GM19395 (cell line): Measurements from ENCODE around the gene KCNK5.
A peak's percentile ranks its signal among the peaks of the same experiment; 100 is the strongest.

ENCODE experiments used
- ATAC-seq: cut with Tn5 transposase; IDR thresholded peaks from one replicate; pipeline ENCODE4 v1.9.1; 2021; ENCODE audit warnings: mild to moderate bottlenecking, moderate library complexity; ENCODE audit not compliant: unreplicated experiment

KCNK5 gene, protein sequence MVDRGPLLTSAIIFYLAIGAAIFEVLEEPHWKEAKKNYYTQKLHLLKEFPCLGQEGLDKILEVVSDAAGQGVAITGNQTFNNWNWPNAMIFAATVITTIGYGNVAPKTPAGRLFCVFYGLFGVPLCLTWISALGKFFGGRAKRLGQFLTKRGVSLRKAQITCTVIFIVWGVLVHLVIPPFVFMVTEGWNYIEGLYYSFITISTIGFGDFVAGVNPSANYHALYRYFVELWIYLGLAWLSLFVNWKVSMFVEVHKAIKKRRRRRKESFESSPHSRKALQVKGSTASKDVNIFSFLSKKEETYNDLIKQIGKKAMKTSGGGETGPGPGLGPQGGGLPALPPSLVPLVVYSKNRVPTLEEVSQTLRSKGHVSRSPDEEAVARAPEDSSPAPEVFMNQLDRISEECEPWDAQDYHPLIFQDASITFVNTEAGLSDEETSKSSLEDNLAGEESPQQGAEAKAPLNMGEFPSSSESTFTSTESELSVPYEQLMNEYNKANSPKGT

DNA sequence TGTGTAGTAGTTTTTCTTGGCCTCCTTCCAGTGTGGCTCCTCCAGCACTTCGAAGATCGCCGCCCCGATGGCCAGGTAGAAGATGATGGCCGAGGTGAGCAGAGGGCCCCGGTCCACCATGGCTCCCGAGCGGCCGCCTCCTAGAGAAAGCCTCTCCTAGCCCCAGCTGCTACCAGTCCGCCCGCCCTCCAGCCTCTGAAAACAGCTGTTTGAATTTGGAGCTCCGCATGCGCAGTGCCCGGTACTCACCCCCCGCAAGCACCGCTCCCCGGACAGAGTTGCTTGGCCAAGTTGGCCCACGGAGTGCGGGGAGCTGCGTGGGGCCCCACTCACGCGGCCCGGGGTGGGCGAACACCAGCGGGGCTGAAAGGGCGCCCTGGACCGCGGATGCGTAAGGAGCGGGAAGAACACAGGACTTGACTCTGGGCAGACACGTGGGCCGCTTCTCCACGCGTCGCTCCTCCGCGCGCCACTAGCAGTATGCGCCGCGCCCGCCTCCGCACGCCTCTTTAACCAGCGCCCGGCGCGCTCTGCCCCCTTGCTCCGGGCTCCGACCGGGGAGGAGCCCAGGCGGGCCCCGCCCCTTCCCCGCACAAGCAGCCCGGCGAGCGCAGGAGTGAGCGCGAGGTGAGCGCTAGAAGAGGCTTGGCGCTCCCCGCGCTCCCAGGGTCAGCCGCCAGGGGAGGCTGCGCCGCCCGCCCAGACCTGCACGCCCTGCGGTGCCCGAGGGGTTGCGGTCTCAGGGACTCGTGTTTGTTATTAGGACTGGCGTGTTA, at the start of gene KCNK5:
KCNK5 (minus strand) TSS at position 484 of the 776 bp plus-strand sequence; CDS start at position 120, 364 bp downstream.
- peak; percentile 72 for ATAC-seq

DNA sequence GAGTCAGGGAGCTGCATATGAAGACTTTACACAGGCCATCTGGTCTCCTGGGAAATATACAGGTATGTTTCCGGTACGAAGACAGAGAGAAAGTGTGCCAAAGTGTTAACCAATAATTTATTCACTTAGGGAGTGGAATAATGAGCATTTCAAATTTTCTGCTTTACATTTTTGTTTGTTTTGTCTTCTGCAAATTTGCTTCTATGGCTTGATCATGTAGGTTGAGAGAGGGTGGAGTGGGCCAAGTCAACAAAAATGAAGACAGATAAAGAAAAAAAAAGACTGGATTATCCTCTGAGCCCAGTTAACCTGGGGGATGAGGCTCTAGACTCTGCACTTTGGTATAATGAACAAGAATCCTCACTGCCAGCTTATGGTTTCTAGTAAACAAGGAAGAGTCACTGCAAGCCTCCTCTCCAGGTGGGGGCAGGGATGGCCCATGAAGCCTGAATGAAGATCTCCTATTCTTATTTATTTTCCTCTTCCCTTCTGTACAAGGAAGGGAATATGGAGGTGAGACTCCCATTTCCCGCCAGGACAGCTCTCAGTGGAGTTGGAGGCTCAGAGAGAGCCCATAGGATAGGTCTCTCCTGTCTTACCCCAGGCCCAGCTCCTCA, 47.2 kb upstream of the KCNK5 start:
- no peak for ATAC-seq

DNA sequence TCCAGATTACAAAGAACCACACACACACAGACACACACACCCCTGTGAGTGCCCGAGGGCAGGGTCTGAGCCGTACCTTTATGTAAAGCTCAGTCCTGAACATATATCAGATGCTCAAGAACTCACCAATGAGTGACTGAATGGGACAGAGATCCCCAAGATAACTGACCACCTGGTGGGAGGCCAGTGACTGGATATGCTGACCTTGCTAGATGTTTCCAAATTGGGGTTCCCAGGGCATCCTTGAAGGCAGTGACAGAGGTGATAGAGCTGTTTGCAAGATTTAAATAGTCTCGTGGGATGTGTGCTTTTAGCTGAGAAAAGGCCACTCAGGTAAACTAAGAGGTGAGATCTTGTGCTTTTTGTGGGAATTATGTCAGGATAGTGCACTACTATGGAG, 45.6 kb upstream of the KCNK5 start:
- ATAC-seq = no peak

DNA sequence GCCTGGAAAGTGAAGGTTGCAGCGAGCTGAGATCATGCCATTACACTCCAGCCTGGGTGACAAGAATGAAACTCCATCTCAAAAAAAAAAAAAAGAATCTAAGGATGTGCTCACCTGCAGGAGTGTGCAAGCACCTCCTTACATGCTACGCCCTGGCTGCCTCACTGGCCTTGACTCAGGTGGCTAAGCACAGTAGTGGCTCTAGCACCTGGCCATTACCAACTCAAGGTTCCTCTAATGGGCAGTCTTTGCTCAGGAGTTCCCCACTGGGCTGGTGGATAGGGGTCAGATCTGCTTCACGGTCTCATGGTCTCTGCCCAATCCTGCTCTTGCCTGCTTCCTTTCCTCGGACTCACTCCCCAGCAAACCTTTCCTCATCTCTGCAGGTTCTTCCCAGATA, 45.2 kb upstream of the KCNK5 start:
- no peak for ATAC-seq

DNA sequence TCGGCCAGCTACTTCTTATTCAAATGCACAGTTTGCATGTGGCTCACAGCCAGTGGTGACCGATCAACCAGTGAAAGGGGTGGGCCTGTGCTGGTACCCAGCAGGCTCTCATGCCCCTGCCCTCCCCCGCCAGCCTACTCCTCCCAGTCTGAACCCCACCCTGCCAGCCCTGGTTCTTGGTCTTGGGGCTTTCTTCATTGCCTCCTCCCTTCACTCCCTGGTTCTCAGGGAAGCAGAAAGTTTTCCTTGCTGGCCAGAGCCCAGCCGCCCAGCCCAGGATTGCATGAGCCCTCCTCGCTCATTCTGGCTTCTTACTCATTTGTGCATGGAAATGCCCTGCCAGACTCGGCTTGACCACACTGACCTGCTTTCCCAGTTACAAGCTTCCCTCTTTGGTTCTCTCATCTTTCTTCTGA, 44.1 kb upstream of the KCNK5 start:
- ATAC-seq = no peak

DNA sequence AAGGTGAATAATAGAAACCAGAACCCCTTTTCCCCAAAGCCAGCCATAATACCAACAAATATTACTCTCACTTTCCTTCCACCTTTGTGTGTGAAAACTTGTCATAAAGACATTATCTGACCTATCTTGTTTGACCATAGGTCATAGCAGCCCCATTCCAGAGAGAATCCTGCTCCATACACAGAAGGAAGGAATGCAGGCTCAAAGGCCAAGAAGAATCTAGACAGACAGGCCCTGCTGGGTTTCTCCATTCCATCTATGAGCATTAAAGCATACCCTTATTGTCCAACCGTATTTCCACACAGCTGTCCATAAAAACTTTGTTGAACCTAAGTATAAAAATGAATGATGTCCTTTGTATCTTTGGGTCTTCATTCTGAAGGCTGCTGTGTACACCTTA, 40.7 kb upstream of the KCNK5 start:
- ATAC-seq = no peak

DNA sequence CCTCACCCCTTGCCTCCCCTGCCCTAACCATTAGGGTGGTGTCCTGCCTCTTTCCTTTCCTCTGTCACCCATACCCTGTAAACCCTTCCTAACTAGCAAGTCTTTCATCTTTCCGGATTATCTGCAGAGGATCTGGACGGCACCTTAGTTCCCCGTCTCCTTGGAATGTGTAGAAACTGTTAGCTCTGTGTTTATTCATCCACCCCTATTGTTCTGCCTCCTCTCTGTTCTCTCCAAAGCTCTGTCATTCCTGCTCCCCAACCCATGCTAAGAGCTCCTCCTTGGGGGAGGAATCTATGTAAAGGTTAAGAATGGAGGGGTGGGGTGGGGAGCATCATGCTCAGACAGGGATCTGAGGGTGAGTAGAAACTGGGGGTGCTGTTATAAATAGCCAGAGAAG, 39.4 kb upstream of the KCNK5 start:
- ATAC-seq = no peak

DNA sequence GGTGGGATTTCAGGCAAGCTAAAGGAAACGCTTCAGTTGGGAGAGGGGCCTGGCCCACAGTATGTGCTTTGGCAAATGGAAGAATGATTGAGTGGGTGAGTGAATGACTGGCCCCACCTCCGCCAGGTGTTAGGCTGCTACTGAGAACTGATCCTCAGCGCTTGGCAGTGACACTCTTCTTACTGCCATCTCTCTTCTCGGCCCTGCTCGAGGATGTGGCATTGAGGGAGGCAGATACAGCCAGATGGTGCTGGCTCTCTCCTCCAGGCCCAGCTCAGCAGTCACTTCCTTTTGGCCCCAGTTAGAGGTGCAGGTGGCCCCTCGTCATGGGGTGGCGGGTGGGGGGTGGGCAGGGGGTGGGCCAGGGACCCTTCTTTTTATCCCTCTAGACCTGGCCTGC, 38.9 kb upstream of the KCNK5 start:
- no peak for ATAC-seq

DNA sequence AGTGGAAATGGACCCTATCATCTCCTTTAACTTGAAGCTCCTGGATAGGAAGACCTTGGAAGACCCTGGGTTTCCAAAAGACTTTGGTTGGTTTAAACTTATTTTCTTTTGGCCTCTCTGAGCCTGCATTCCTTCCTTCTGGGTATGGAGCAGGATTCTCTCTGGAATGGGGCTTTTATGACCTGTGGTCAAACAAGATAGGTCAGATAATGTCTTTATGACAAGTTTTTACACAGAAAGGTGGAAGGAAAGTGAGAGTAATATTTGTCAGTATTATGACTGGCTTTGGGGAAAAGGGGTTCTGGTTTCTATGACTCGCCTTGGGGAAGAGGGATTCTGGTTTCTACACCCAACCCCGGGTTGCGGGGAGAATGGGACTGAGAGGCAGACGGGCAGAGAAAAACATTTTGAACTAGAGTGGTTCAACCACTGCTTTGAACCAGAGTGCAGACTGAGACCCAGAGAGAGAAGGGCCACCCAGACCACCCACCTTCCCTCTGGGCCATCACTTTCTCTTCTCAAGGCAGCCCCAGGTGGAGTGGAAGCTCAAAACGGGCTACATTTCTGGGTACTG, 37.6 kb upstream of the KCNK5 start:
- no peak for ATAC-seq

DNA sequence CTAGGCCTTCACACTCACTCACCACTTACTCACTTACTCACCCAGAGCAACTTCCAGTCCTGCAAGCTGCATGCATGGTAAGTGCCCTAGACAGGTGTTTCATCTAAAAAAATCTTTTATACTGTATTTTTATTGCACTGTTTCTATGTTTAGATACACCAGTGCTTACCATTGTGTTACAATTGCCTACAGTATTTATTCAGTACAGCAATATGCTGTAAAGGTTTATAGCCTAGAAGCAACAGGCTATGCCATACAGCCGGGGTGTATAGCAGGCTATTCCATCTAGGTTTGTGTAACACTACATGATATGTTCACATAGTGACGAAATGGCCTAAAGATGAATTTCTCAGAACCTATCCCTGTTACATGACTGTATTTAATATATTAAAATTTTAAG, 37.1 kb upstream of the KCNK5 start:
- no peak for ATAC-seq

DNA sequence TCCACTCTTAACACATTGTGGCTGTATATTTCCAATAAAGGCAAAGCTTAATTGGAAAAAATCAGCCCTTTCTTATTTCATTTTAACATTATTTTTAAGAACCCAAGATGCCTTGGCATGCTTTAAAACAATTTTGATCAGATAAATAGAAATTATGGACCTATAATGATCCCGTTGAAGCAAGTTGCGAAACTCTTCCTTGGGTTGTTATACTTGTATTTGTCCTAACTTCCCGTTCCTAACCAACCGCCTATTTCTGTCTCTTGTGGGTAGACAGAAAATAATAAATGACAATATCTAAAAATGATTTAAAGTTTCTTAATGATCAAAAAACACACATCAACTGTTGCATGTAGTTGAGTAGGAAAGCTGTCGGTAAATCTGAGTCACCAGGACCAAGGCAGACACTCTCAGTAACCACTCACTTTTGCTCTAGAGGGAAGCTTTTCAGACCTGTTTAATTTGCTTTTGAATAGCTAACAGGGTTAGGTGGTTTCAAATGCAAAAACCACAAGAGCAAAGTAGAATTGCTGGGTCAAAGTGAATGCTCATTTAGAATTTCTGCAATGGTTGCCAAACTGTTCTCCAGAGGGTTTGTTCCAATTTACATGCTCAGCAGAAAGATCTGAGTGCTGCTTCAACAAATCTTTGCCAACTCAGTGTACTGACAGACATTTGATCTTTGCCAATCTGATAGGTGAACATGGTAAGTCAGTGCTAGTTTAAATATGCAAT, 34.2 kb upstream of the KCNK5 start:
- no peak for ATAC-seq

DNA sequence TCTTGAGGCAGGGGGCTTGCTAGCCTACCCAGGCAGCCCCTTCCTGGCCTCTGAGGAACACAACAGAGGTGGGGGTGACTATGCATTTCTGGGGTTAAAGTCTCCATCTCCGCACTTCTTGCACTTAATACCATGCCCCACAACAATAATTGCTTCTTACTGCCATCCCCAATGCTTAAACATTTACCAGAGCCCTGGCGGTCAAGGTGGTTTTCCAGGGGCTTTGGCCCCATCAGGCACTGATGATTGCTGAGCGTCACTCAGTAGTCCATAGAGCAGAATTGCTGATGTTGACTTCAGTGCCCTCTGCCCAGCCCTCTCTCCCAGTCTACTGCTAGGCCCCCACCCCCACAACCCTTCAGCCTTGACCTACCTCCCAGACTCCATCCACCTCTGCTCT, 32.5 kb upstream of the KCNK5 start:
- no peak for ATAC-seq

DNA sequence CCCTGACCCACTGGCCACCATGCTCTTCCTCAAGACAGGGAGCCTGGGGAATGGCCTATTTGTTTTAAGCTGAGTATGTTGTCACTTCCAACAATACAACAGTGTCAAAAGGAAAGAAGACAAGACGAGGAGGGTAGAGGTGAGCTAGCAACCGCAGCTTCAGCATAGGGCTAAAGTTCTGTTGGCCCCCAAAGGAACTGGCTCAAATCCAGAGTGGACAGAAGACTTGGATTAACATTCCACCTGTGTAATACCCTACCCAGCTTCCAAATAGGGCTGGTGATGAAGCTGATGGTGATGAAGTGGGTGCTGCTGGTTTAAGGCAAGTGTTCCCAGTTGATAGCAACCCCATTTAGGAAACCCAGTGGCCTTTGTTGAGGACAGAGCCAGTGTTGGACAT, 31.7 kb upstream of the KCNK5 start:
- no peak for ATAC-seq

DNA sequence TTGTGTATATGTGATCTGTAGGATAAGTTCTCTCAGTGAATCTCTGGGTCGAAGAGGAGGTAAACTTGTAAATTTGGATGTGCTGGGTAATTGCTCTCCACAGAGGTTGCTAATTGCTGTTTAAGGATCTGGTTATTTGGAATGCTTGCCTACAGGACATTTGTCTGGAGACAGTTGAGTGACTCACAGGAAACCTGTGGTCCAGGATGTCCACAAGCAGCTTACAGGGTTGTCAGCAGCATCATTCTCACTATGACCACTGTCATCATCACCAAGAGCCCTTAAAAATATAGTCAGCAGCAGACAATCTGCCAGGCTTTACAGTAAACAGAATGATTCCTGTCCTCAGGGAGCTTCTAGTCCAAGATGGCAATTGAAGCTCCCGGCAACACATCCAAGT, 31.2 kb upstream of the KCNK5 start:
- ATAC-seq = no peak

DNA sequence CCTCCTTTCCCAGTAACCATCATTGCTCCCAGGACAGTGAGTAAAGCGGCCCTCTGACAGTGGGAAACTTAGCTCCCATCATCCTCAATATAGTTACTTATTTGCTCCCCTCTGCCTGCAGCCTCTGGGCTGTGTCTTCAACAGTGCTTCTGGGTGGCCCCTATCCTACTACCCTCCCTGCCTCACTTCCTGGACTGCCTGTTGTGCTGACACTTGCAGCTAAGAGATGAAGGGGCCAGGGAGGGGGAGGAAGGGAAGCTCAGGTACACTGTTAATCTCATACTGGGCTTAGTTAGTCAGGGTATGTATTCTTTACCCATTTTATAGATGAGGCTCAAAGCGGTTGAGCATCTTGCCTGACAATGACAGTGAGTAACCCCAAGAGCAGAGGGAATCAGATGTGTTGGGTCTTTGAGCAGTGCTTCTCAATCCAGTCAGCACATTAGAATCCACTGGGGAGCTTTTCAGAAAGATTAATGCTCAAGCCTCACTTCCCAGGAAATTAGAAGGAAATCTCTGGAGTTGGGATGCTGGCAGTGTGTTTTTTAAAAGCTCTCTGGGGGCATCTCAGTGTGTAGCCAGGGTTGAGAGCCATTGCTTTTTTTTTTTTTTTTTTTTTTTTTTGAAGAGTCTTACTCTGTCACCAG, 27.1 kb upstream of the KCNK5 start:
- no peak for ATAC-seq

DNA sequence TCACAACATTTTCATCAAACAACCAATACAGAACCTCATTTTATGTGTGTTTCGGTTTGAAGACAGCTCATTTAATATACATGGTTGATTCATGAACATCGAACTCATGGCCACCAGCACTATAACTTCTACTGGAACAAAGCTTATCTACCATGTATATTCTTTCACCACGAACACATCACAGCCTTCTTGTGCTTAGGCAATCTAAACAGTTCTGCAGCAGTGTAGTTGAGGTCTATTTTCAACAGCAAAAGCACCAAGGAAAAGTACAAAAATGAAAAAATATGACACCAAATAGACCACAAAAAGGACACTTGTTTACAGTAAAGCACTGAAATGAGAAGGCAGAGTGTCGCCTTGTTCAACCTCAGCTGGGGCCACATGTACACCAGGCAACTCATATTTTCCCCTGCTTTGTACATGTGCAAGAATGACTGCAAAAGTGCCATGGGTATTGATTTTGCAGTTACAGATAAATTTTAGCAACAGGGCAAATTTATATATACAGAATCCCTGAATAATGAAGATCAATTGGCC, 25.8 kb upstream of the KCNK5 start:
- no peak for ATAC-seq

DNA sequence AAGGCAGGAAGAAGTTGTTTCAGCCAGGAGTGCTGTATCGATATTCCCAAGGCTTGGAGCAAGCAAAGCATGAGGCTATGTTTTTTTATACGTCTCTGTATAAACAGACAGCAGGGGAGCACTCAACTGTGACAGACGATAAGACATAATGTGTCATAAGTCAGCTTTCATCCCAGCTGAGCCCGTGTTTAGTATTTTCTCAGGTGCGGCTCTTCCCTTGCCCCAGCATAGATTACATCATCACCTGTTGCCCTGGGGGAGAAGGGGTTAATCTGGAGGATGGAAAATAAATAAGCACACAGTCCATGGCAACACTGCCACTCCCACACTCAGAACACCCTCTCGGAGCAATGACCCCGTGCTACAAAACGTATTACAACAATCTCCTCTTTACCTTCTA, 22.1 kb upstream of the KCNK5 start:
- ATAC-seq = no peak

DNA sequence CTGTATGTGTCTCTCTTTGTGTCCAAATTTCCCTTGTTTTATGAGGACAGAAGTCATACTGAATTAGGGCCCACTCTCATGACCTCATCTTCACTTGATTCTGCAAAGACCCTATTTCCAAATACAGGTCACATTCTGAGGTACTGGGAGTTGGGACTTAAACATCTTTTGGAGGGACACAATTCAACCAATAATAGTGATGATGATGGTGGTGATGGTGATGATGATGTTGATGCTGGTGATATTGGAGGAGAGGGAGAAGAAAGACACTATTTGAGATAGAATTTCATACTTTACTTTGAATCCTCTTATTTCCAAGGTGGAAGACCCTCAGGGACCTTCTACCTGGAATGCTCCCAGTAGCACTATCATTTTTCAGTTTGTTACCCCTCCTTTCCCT, 21.2 kb upstream of the KCNK5 start:
- ATAC-seq = no peak

DNA sequence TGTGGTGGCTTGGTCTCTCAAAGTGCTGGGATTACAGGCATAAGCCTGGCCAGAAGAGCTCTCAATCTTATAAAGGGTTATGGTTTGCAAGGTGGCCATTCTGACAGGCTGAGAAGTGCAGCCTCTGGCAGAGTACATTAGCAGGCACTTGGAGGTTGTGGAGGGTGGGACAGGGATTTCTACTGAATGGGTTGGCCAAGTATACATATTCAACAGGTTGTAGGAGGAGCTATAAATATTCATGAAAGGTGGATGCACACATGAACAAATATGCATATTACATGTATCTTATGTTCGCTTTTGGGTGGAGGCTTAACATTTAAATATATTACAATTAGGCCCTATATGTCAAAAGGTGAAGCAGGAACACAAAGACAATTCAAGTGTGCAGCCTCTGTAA, 20.0 kb upstream of the KCNK5 start:
- no peak for ATAC-seq

DNA sequence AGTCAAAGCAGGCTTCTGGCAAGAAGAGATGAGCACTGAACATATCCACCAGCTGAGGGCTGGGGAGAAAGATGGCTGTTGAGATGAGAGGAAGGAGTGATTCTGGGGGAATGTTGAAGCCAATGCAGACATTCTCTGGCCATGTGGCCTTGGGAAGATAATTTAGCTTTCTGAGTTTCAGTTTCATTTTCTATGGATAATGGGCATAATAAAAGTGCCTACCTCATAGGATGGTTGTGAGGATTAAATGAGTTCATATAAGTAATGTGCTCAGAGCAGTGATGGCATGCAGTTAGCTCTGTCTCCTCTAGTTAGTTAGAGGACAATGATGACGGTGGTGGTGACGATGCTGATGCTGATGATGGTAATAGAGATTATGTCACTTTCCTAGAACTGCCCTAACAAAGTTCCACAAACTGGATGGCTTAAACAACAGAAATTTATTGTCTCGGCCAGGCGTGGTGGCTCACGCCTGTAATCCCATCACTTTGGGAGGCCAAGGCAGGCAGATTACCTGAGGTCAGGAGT, 18.5 kb upstream of the KCNK5 start:
- no peak for ATAC-seq
